SH-SY5Y (cell line): Measurements from ENCODE around the gene PGGHG.
"Not testable (repeated sequence)": the region's sequence is repeated elsewhere in the genome, so short reads cannot be mapped to it uniquely, and the experiment has no call there.

Experiments used
- GATA2 ChIP-seq: IDR thresholded peaks from 2 replicates; pipeline ENCODE4 v1.6.1; 2011; ENCODE audit warnings: mild to moderate bottlenecking, low read depth, low read length
- GATA3 ChIP-seq: IDR thresholded peaks from 2 replicates; pipeline ENCODE4 v1.6.1; 2011; ENCODE audit warnings: low read depth, mild to moderate bottlenecking, low read length, moderate library complexity

DNA sequence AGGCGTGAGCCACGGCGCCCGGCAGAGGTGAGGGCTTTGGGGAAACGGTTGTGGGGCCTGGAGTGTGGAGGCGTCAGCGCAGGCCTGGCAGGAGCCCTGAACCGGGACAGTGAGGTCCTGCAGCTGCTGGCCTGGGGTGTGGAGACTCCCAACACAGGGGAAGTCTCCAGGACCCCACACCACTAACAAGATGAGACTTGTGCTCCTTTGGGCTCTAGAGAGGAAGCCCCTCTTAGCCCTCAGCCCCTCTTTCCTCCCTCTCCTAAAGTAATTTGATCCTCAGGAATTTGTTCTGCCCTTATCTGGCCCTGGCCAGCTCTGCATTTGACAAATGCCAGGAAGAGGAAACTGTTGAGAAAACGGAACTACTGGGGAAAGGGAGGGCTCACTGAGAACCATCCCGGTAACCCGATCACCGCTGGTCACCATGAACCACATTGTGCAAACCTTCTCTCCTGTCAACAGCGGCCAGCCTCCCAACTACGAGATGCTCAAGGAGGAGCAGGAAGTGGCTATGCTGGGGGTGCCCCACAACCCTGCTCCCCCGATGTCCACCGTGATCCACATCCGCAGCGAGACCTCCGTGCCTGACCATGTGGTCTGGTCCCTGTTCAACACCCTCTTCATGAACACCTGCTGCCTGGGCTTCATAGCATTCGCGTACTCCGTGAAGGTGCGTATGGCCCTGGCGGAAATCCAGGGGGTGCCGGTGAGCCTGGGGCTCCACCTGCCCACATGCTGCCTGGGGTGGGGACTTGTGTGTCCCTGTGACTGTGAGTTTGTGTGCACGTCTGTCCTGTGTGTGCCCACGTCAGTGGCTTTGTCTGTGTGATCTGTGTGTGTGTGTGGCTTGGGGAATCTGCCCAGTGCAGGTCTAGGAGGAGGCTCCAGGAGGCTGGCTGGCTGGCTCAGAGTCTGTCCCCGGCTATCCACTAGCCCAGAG, 19.1 kb downstream of the PGGHG start, which contains the start of gene IFITM2:
- TF ChIP-seq GATA2, GATA3: not testable (repeated sequence)
